Right lobe of liver (tissue), 4 donors: ENCODE results near the gene FPR2.

Experiments
- POLR2A ChIP-seq: fragments of 450-650 bp; IDR thresholded peaks from one replicate; pipeline ENCODE4 v1.6.1; 2017; ENCODE audit warnings: antibody characterized with exemption, mild to moderate bottlenecking
- TF ChIP-seq, protein P1 (sequence below), 4 donors: fragments of 200-600 bp in 3 of 4; fragments of 450-650 bp in 1 of 4; IDR thresholded peaks; one replicate each; pipeline versions ENCODE4 v1.5.1 to v1.8.0; 2016 to 2022; ENCODE audit warnings: antibody characterized with exemption in 4 of 4, mild to moderate bottlenecking in 2 of 4
- donor health status: DM: no; HTN: no; CAD: no.
- donor health status: DM: no; HTN: no; CAD: no.
- donor health status: DM: no; HTN: yes; CAD: no.

DNA sequence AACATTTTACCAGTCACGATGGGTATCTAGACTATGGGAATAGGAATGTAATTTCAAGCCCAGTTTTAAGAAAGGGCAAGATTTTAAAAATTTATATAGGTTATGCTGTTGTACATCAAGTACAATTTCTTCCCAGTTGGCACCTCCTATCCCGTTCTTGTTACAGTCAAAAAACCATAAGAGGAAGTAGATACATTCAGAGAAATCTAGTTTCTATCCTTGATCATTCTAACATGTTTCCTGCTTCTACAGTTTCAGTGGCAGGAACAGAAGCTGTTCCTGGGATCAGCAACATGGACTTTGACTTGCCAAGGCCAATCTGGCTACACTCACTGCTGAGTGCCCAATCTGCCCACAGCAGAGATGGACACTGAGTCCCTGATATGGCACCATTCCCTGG lies 19.3 kb downstream of the FPR2 start:
- TF ChIP-seq, protein P1, sequence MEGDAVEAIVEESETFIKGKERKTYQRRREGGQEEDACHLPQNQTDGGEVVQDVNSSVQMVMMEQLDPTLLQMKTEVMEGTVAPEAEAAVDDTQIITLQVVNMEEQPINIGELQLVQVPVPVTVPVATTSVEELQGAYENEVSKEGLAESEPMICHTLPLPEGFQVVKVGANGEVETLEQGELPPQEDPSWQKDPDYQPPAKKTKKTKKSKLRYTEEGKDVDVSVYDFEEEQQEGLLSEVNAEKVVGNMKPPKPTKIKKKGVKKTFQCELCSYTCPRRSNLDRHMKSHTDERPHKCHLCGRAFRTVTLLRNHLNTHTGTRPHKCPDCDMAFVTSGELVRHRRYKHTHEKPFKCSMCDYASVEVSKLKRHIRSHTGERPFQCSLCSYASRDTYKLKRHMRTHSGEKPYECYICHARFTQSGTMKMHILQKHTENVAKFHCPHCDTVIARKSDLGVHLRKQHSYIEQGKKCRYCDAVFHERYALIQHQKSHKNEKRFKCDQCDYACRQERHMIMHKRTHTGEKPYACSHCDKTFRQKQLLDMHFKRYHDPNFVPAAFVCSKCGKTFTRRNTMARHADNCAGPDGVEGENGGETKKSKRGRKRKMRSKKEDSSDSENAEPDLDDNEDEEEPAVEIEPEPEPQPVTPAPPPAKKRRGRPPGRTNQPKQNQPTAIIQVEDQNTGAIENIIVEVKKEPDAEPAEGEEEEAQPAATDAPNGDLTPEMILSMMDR (IDR thresholded peaks at IDR 0.05) = no peak
- TF ChIP-seq POLR2A = no peak
